ENCODE results near the gene STIL.

The STIL gene

DNA sequence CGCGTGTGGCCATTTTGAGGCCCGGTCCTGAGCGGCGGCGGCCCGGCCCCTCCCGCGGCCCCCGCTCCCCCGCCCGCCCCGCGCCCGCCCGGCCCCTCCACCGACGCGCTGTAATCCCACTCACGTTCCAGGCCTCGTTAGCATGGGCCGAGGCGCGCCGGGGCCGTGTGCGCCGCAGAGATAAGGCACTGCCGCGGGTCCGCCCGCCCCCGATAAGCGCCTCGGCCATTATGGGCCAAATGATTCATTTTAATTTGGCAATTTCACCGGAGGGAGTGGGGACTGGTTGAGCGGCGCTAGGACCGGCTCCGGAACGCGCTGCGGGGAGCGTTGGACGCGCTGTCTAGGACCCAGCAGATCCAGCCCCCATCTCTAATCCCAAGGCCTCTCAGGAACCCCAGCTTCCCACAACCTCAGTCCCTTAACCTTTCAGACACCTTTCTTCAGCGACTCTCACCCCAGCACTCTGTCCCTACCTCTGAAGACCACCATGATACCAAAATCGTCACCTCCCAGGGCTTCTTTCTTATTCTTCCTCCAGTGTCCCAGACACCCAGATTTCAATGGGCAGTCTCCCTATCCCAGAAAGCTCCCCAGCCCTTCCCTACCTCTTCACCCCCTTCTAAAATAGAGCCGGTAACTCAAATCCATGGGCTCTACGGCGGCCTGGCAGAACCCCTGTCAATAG is 81.6 kb downstream of the STIL start, which contains the start of gene TAL1:
Gene TAL1, minus strand, starts transcription at position 39 of the 688 bp plus-strand sequence. CDS start 6,337 bp downstream, outside the sequence.
- ATAC-seq, result no peak

- peak in 1 of 2 donors; percentile 21 for ATAC-seq
These were observed 82.4 kb downstream of the STIL start for GRCh38 chr1:47231301-47232186.

GRCh38 chr1:47230692-47231300 is 83.2 kb downstream of the STIL start:
- ATAC-seq, result no peak

DNA sequence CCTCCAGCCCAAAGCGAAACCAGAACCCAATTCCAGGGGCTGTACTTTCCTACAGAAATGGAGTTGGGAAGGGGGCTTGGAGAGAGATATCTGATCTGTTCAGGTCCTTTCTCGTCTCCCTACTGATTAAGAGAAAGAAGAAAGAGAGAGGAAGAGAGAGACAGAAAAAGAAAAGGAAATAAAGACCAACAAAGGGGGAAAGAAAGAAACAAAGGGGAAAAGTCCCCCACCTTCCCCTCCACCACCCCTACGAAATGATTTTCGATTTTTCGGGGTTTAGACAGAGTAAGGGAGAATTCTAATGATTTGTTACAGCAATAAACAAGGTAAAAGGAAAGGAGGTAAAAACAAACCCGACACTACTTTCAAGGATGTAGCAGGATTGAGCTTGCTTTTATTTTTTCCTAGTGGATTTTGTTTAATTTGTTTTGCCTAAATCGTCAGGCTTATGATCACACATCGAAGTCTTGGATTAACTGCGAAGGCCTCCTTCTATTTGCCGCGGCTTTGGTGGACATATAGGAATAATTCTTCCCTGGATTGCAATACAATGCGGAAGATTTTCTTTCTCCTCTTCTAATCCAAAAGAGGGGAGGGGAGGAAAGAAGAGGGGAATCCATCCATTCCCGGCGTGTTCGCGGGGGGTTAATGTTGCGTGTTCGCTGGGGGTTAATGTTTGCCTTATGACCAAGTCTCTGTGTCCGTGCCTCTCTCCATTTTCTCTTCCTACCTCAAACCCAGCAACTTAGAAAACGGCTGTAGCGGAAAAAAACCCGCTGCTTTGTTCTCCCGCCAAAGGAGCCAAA is 83.9 kb downstream of the STIL start:
- ATAC-seq, result no peak

DNA sequence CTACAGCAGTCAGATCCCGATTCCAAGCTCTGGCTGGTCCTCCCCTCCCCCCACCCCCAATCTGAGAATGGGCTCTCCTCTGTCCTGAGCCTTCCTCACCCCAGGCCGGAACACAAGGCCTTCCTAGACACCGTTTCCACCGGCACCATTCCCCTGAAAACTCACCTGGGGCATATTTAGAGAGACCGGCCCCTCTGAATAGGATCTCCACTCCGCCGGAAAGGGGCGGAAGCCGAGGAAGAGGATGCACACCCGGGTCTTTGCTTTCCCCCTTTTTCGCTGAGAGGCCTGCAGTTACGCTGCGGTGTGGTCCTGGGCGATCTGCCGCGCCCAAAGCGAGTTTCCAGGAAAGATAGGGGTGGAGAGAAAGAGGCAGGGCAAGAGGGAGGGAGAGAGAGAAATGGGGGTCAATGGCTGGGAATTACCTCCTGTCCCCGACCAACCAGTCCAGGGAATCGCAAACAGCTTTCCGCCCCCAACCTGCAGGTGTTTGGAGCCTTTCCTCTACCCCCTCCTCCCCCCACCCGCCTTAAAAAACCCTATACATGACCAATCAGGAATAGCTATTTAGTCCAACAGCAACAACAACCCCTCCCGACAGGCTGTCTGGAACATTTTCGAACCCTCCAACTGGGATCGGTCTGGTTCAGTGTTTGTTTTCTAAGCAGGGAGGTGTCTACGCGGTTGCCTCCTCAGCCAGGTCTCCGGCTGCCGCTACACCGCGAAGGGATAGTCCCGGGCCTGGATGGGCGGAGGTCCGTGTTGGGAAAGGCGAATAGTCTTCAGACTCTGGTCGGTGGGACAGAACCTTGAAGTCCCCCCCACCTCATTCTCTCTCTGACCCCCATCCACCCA is 84.7 kb downstream of the STIL start:
- ATAC-seq, result no peak

GRCh38 chr1:47228644-47229030 is 85.3 kb downstream of the STIL start:
- no peak for ATAC-seq

GRCh38 chr1:47227341-47228232 is 86.4 kb downstream of the STIL start:
- ATAC-seq, result no peak

- no peak for ATAC-seq
These were observed 87.1 kb downstream of the STIL start for GRCh38 chr1:47226839-47227215.

DNA sequence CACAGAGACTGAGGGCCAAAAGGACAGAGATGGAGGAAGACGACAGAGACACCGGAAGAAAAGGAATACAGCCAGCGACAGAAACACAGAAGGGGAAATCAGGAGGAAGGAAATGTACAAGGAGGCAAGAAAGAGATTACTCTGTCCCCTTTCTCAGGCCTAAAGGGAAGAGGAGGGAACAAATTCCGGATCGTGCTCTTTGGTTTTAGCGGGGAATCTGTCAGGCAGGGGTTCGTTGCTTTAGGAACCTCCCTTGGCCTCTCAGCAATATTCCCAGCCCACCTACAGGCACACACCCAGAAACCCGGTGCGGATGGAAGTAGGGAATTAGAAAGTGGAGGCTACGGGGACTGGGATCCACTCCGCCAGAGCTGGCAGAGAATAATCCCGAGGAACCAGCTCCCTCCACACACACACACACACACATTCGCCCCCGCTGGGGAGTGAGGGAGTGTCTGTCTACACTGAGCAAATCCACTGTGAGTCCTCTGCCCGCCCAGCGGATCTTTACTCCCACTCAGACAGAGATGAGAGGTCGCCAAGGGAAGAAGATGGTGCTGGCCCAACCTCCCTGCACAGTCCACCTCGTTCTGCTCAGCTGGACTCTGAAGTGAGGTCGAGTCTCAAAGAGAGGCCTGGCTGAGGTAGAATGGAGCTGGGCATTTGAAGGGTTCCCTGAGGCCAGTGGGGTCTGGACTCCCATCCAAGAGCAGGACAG is 87.7 kb downstream of the STIL start:
- ATAC-seq, result no peak

DNA sequence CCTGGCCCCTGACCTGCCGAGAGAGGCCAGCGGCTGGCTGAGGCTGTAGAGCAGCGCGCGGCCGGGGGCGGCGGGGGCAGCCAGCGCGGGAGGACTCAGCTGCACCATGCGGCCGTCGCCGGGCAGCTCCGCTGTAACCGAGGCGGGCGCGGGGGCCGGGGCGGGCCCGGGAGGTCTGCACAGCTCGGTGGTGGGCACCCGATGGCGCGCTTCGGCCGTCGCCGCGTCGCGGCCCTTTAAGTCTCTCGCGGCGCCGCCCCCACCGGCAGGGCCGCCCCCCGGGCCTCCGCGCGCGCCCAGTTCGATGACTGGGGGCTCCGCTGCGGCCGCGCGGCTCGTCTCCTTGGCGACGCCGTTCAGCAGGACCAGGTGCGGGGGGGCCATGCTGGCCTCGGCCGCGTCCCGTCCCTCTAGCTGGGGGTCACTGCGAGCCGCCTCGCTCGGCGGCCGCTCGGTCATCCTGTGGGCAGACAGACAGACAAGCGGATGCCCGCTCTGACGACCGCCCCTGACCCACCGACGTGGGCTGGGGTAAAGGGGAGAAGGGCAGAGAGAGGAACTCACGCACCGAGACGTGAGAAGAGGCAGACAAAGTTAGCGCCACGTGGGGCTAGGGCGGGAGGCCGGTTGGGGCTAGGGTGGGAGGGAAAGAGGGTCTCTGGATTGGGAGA is 88.4 kb downstream of the STIL start:
- ATAC-seq, result peak; percentile 19 to 22

- no peak for ATAC-seq
These were observed 89.1 kb downstream of the STIL start for GRCh38 chr1:47224676-47225399.

- ATAC-seq, result no peak
These were observed 89.8 kb downstream of the STIL start for GRCh38 chr1:47223921-47224675.

- no peak for ATAC-seq
These were observed 90.6 kb downstream of the STIL start for GRCh38 chr1:47223174-47223920.

GRCh38 chr1:47222476-47222875 is 91.5 kb downstream of the STIL start:
- ATAC-seq, result no peak

GRCh38 chr1:47219590-47220220 is 94.2 kb downstream of the STIL start:
- ATAC-seq, result no peak

GRCh38 chr1:47219001-47219400 is 94.9 kb downstream of the STIL start:
- ATAC-seq, result no peak
